Motor neuron (in vitro differentiated cells): ENCODE data around the gene KIF3A. TPM values are rescaled to one million over a fixed set of nuclear protein-coding genes. Genes with fewer than 3 reads are reported as not detected.
"Not testable (repeated sequence)": the region's sequence is repeated elsewhere in the genome, so short reads cannot be mapped to it uniquely, and the experiment has no call there.

ENCODE experiments used
- ATAC-seq, 8 experiments: fragments of 200-7000 bp; cut with Tn5 transposase; replicated peaks in 6 of 8; 2 replicates each; pipeline ENCODE4 v1.8.0; 2021; ENCODE audit warnings: mild to moderate bottlenecking in 8 of 8, moderate library complexity in 8 of 8
- H3K27ac ChIP-seq, 2 donors: fragments of 250-450 bp; sonication (Bioruptor Pico); 2 replicates each; pipeline ENCODE4 v1.9.0; 2021; ENCODE audit warnings: antibody characterized with exemption in 2 of 2, mild to moderate bottlenecking in 2 of 2, moderate library complexity in 1 of 2
- H3K4me1 ChIP-seq, 2 donors: fragments of 250-450 bp; sonication (Bioruptor Pico); replicated peaks in 1 of 2; 2 replicates each; pipeline ENCODE4 v1.6.1; 2021; ENCODE audit warnings: antibody characterized with exemption in 2 of 2, mild to moderate bottlenecking in 2 of 2, moderate library complexity in 1 of 2
- H3K4me3 ChIP-seq, 5 donors: fragments of 250-450 bp; sonication (Bioruptor Pico); 2 replicates each; pipeline ENCODE4 v1.9.0; 2021; ENCODE audit warnings: antibody characterized with exemption in 5 of 5, mild to moderate bottlenecking in 5 of 5, moderate library complexity in 4 of 5
- WGBS, 10 experiments: fragments of 450-650 bp; shearing (Covaris generic); methylation state at CpG; one replicate each; pipeline ENCODE4 v1.0.0; 2022; 5-methylcytosine and 5-hydroxymethylcytosine counted together
- in situ Hi-C, 9 experiments: fragments of 400-800 bp; cut with MboI; loops; one replicate each; pipeline ENCODE4 v1.15.0; 2021; ENCODE audit warnings: low sequenced_read_pairs in 9 of 9, low pct_unique_long_range_greater_than_20kb in 2 of 9; ENCODE audit not compliant: unreplicated experiment in 9 of 9
- total RNA-seq, 8 experiments: library from RNA; unstranded; fragments of 300-600 nt; gene quantifications; 2 replicates each; pipeline versions ENCODE4 v1.2.3 to v1.2.4, GENCODE V29; 2022

Gene KIF3A
- total RNA-seq, 8 experiments from 2014 or later, result 11.1 to 65.8 (median 41.6) TPM

GRCh38 chr5:132714456-132715307 is 22.7 kb downstream of the KIF3A start:
- no peak overlapping the region for H3K27ac ChIP-seq
- ATAC-seq, result peak in 1 of 8 experiments; percentile 25
- no peak overlapping the region for H3K4me3 ChIP-seq
- WGBS, 10 experiments, result 49 to 95% (median 87%) methylated on average over 3 to 11 of the region's 11 CpGs
- in situ Hi-C loops, result no loop called here
- no peaks in the 10 kb centered on the region for H3K4me1 ChIP-seq

DNA sequence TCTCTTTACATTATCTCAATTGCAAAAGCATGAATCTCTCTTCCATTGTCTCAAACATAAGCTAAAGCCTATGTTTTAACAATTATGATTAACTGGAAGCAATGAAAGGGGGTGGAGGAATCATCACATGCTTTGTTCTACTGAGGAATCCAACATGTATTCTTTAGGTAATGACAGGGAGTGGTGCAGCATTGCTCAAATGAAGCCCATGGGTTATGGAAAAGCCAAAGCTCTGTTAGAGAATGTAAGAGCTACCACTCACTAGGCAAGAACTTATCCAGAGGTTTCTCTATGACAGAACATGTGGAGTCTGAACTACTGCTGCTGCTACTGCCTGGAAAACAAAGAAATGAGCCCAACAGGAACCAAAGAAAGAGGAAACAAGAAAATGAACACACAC is 28.7 kb downstream of the KIF3A start:
- peak in 3 of 8 experiments; percentile 39 to 94 (median 76) for ATAC-seq
- in situ Hi-C loops, result no loop called here
- Histone ChIP-seq H3K4me3 (no peak overlapping the region), H3K27ac (no peak overlapping the region), H3K4me1 (no peaks in the 10 kb centered on the region)

GRCh38 chr5:132704875-132705274 is 32.5 kb downstream of the KIF3A start:
- WGBS, 10 experiments, result 56 to 100% (median 100%) methylated on average over 1 of the region's 1 CpG; no CpG with 5 or more reads in 1 of the 10 experiments

DNA sequence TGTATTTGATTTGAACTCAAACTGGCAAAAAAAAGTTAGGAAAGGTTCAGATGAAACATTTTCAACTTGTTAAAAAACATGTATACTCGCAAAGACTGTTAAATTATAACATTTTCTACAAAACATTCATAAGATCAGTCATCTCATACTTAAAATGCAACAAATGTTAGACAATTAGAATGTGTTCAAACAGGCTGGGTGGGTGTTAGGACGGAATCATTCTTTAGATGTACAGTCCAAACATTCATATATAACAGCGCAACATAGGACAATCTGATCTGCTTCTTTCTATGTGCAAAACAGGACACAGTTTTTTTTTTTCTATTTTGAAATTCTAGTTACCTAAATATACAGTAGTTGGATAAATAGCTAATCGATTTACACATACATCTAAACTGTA is 41.4 kb downstream of the KIF3A start:
- no peak for ATAC-seq
- Histone ChIP-seq H3K4me1 (no peaks in the 10 kb centered on the region), H3K4me3 (no peak overlapping the region), H3K27ac (no peak overlapping the region)
- 69 to 100% (median 97%) methylated on average over 1 to 4 of the region's 4 CpGs for WGBS, 10 experiments
- in situ Hi-C loops, result no loop called here

More at GRCh38 chr5:132704875-132705274, 32.5 kb downstream of the KIF3A start:
- Histone ChIP-seq H3K4me1 (no peaks in the 10 kb centered on the region), H3K4me3 (no peak overlapping the region), H3K27ac (no peak overlapping the region)
- in situ Hi-C loops, result no loop called here
- ATAC-seq, result peak in 2 of 8 experiments; percentile 52 to 63

GRCh38 chr5:132692632-132692967 is 44.7 kb downstream of the KIF3A start:
- H3K4me3 ChIP-seq, result no peak overlapping the region
- no peak overlapping the region for H3K27ac ChIP-seq
- in situ Hi-C loops, result no loop called here
- H3K4me1 ChIP-seq, result no peaks in the 10 kb centered on the region
- no peak for ATAC-seq

DNA sequence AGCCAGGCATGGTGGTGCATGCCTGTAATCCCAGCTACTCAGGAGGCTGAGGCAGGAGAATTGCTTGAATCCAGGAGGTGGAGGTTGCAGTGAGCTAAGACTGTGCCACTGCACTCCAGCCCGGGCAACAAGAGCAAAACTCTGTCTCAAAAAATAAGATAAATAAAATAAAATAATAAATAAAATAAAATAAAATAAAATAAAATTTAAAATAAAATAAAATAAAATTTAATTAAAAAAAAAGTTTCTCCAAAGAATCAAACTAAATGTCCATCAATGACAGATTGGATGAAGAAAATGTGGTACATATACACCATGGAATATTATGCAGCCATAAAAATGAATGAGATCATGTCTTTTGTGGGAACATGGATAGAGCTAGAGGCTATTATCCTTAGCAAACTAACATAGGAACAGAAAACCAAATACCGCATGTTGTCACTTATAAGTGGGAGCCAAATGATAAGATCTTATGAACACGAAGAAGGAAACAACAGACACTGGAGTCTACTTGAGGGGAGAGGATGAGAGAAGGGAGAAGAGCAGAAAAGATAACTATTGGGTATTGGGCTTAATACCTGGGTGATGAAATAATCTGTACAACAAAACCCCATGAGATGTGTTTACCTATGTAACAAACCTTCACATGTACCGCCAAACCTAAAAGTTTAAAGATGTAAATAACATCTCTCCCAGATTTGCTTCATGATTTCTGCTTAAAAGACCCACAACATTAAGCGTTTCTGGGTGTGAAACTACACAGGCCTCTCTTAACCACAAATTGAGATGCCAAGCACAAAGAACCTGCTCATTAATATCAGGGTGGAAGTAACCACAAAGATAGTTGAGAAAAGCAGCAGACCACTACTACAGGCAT is 45.4 kb downstream of the KIF3A start:
- 46 to 94% (median 88%) methylated on average over 2 to 5 of the region's 5 CpGs; no CpG with 5 or more reads in 1 of the 10 experiments for WGBS, 10 experiments
- in situ Hi-C loops, ATAC-seq, H3K4me1 ChIP-seq, H3K4me3 ChIP-seq, H3K27ac ChIP-seq: not testable (repeated sequence)

DNA sequence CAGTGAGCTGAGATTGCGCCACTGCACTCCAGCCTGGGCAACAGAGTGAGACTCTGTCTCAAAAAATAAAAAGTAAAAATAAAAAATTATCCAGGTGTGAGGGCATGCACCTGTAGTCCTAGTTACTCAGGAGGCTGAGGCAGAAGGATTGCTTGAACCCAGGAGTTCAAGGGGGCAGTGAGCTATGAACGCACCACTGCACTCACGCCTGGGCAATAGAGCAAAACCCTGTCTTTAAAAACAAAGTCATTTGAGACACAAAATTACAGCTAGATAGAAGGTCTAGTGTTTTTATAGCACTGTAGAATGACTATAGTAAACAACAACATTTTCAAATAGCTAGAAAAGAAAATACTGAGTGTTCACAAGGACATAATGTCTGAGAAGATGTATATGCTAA is 47.2 kb downstream of the KIF3A start:
- 100% methylated on average over 1 to 3 of the region's 3 CpGs; no CpG with 5 or more reads in 3 of the 10 experiments for WGBS, 10 experiments
- Histone ChIP-seq H3K4me1 (no peaks in the 10 kb centered on the region), H3K27ac (no peak overlapping the region), H3K4me3 (no peak overlapping the region)
- in situ Hi-C loops, result no loop called here
- no peak for ATAC-seq

DNA sequence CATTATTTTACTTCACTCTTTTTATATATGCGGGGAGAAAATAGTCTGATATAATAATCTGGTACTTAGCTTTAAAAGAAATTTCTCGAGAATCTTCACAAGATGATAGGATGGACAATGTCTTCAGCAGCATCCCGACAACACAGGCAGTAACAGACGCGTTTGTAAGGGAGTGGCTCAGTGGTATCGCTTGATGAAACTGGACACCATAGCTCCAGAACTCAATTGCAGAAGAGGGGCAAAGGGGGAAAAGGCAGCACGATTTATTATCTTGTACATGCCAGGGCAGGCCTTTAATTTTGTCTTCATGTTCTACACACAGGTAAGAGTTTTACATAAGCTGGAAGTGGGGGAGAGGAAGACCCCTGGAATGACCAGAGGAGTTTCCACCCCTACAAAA is 47.8 kb downstream of the KIF3A start:
- H3K4me3 ChIP-seq, result no peak overlapping the region
- no peaks in the 10 kb centered on the region for H3K4me1 ChIP-seq
- in situ Hi-C loops, result no loop called here
- 75 to 100% (median 95%) methylated on average over 1 to 7 of the region's 7 CpGs for WGBS, 10 experiments
- no peak for ATAC-seq
- H3K27ac ChIP-seq, result no peak overlapping the region

DNA sequence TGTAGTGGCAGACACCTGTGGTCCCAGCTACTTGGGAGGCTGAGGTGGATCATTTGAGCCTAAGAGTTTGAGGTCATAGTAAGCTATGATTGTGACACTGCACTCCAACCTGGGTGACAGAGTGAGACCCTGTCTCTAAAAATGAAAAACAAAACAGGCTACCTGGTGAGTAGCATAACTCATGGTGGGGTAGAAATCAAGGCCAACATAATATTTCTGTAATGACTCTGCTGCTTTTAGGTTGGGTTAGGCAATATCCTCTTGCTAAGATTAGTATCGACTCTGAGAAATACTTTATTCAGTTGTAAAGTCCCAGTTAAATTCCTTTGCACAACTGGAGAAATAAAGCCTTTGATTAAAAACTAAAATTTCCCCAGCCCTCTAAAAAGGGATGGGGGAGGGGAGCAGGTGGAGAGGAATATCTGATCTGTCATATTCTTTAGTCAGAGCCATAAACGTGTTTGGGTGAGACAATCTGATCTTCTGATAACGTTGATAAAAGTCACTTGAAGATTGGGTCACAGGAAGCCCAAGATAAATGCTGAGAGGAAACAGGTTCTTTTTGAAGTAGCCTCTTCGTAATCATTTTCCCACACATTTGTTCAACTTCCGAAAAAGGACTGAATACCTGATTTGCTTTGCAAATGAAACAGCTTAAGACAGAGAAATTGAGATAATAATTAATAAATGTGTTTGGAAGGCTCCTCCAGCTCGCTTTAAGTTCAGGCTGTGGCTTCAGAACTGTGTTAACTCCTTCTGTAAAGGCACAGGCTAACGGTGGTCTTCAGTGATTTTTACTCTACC is 48.6 kb downstream of the KIF3A start:
- ATAC-seq, result no peak
- in situ Hi-C loops, result no loop called here

GRCh38 chr5:132687995-132688394 is 49.4 kb downstream of the KIF3A start:
- ATAC-seq, result no peak
- Histone ChIP-seq H3K4me3 (no peak overlapping the region), H3K4me1 (no peaks in the 10 kb centered on the region), H3K27ac (no peak overlapping the region)
- in situ Hi-C loops, result no loop called here
- 20 to 100% (median 86%) methylated on average over 1 to 5 of the region's 5 CpGs; no CpG with 5 or more reads in 3 of the 10 experiments for WGBS, 10 experiments

More for the DNA sequence above, 48.6 kb downstream of the KIF3A start:
- no peak overlapping the region for H3K4me3 ChIP-seq
- no peak overlapping the region for H3K27ac ChIP-seq
- H3K4me1 ChIP-seq, result no peaks in the 10 kb centered on the region
- WGBS, 10 experiments, result 58 to 88% (median 74%) methylated on average over 4 to 7 of the region's 7 CpGs

DNA sequence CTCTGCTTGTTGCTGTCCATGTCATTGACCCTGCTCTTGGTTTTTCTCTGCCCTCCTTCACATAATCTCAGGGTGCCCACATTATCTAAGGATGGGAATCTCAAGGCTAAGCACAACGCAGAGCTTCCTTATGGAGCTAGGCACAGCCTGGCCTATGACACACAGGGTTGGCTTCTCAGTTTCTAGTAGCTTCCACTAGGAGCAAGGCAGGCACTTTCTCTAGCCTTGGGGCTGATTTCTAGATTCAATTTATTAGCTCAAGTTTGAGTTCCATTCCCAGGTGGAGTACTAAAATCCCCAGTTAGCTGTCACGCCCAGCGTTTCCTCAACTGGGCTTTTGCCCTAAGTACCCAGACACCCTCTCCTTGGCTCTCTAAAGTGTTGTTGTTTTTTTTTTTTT is 51.2 kb downstream of the KIF3A start:
- Histone ChIP-seq H3K4me3 (no peak overlapping the region), H3K4me1 (no peaks in the 10 kb centered on the region), H3K27ac (no peak overlapping the region)
- no peak for ATAC-seq
- 79 to 100% (median 93%) methylated on average over 1 to 3 of the region's 3 CpGs; no CpG with 5 or more reads in 3 of the 10 experiments for WGBS, 10 experiments
- in situ Hi-C loops, result no loop called here

DNA sequence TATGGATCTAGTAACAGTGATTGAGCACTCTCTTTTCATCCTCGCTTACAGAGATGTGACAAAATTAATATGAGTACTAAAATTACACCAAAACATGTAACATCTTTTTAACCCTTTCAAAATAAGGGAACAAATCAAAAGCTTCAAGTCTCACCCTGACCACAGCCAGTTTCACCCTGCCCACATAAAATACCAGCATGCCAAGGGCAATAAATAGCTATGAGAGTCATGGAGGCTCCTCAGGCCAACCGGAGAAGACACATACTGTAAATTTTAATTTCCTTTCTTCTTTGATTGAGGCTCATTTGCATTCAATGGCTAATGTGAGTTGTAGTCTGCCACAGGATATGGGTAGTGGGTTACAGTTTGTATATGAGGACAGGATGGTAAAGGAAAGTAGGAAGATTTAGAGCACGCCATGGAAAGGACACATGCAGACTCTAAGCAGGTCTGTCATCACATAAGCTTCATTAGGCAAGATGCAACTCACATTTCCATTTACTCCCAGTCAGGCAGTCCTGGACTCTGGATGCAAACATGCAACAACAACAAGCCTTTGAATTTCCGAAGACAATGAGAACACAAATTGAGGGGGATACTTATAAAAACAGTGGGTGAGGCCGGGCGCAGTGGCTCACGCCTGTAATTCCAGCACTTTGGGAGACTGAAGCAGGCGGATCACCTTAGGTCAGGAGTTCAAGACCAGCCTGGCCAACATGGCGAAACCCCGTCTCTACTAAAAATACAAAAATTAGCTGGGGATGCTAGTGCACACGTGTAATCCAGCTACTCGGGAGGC is 52.2 kb downstream of the KIF3A start:
- Histone ChIP-seq H3K27ac (no peak overlapping the region), H3K4me3 (no peak overlapping the region), H3K4me1 (no peaks in the 10 kb centered on the region)
- WGBS, 10 experiments, result 58 to 91% (median 82%) methylated on average over 2 to 10 of the region's 12 CpGs; no CpG with 5 or more reads in 1 of the 10 experiments
- in situ Hi-C loops, result no loop called here
- peak in 1 of 8 experiments; percentile 63 for ATAC-seq
